Measurements from ENCODE around the gene PAK5. TPM values are rescaled to one million over a fixed set of nuclear protein-coding genes. Genes with fewer than 3 reads are reported as not detected.

Gene PAK5
- total RNA-seq, 1 donor from 2014 or later: 0.25 TPM

DNA sequence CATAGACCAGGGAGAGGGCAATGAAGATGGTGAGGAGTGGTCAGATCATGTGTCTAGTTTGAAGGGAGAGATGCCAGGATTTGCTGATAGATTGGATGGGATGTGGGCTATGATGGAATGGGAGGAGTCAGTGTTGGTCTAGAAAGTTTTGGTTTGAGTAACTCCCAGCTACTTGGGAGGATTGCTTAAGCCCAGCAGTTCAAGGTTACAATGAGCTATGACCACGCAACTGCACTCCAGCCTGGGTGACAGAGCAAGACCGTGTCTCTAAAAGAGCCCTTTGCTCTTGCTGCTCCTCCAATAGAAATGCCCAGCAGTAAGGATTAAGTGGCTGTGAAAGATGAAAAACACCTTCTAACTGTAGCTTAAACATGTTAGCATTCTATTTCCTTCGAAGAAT lies 342.7 kb downstream of the PAK5 start:
- Histone ChIP-seq H3K4me3 (no peak overlapping the region), H3K27me3 (no peaks in the 10 kb centered on the region), H3K27ac (no peak overlapping the region), H3K36me3 (no peaks in the 10 kb centered on the region), H3K9me3 (no peaks in the 10 kb centered on the region), H3K4me1 (peaks cover 6% of the 10 kb centered on the region)
- TF ChIP-seq CTCF (IDR thresholded peaks at IDR 0.05): no peak
- no peak for TF ChIP-seq POLR2A (IDR thresholded peaks at IDR 0.05)
- TF ChIP-seq POLR2AphosphoS5 (IDR thresholded peaks at IDR 0.05; ENCODE audit: insufficient read depth in 1 of 2, low read depth in 1 of 2): no peak
- DNase-seq (ENCODE audit: extremely low spot score in 2 of 2): no peak
- intact Hi-C loops (cut with DNase I): no loop called here

DNA sequence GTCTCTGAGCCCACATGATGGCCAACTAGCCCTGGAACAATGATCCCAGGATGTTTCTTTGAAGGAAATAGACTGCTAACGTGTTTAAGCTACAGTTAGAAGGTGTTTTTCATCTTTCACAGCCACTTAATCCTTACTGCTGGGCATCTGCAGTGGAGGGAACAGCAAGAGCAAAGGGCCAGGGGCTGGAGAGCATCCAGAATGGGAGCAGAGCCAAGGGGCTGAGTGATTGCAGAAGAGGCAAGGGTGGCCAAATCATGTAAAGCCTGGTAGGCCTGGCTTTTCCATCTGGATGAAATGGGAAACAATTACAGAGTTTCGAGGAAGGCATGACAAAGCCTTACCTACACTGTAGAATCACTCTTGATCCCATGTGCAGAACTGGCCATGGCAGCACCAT lies 343.2 kb downstream of the PAK5 start:
- no peak for DNase-seq (ENCODE audit: extremely low spot score in 2 of 2)
- intact Hi-C loops (cut with DNase I): no loop called here
- no peak for TF ChIP-seq POLR2A (IDR thresholded peaks at IDR 0.05)
- no peak for TF ChIP-seq CTCF (IDR thresholded peaks at IDR 0.05)
- no peak for TF ChIP-seq POLR2AphosphoS5 (IDR thresholded peaks at IDR 0.05; ENCODE audit: insufficient read depth in 1 of 2, low read depth in 1 of 2)

GRCh38 chr20:9493803-9494202 lies 345.1 kb downstream of the PAK5 start:
- intact Hi-C loops (cut with DNase I): no loop called here
- no peaks in the 10 kb centered on the region for H3K9me3 ChIP-seq
- no peak for TF ChIP-seq POLR2A (IDR thresholded peaks at IDR 0.05)
- TF ChIP-seq CTCF (IDR thresholded peaks at IDR 0.05): no peak
- no peak for TF ChIP-seq POLR2AphosphoS5 (IDR thresholded peaks at IDR 0.05; ENCODE audit: insufficient read depth in 1 of 2, low read depth in 1 of 2)

More for the DNA sequence above, 343.2 kb downstream of the PAK5 start:
- Histone ChIP-seq H3K4me1 (peaks cover 6% of the 10 kb centered on the region), H3K9me3 (no peaks in the 10 kb centered on the region), H3K27ac (no peak overlapping the region), H3K27me3 (no peaks in the 10 kb centered on the region), H3K36me3 (no peaks in the 10 kb centered on the region), H3K4me3 (no peak overlapping the region)

GRCh38 chr20:9492067-9492466 lies 346.8 kb downstream of the PAK5 start:
- Histone ChIP-seq H3K27ac (no peak overlapping the region), H3K36me3 (no peaks in the 10 kb centered on the region), H3K27me3 (no peaks in the 10 kb centered on the region), H3K9me3 (no peaks in the 10 kb centered on the region), H3K4me3 (no peak overlapping the region), H3K4me1 (peaks cover 6% of the 10 kb centered on the region)
- DNase-seq (ENCODE audit: extremely low spot score in 2 of 2): no peak
- intact Hi-C loops (cut with DNase I): no loop called here
- no peak for TF ChIP-seq POLR2AphosphoS5 (IDR thresholded peaks at IDR 0.05; ENCODE audit: insufficient read depth in 1 of 2, low read depth in 1 of 2)
- no peak for TF ChIP-seq CTCF (IDR thresholded peaks at IDR 0.05)
- TF ChIP-seq POLR2A (IDR thresholded peaks at IDR 0.05): no peak

More at GRCh38 chr20:9493803-9494202, 345.1 kb downstream of the PAK5 start:
- peaks cover 6% of the 10 kb centered on the region for H3K4me1 ChIP-seq
- no peak for DNase-seq (ENCODE audit: extremely low spot score in 2 of 2)
- H3K4me3 ChIP-seq: no peak overlapping the region
- H3K36me3 ChIP-seq: no peaks in the 10 kb centered on the region
- H3K27ac ChIP-seq: no peak overlapping the region
- H3K27me3 ChIP-seq: no peaks in the 10 kb centered on the region

- DNase-seq (ENCODE audit: extremely low spot score in 2 of 2): no peak
- no peaks in the 10 kb centered on the region for H3K9me3 ChIP-seq
- H3K4me1 ChIP-seq: peaks cover 6% of the 10 kb centered on the region
- no peak overlapping the region for H3K27ac ChIP-seq
- no peak for TF ChIP-seq CTCF (IDR thresholded peaks at IDR 0.05)
- no peak for TF ChIP-seq POLR2A (IDR thresholded peaks at IDR 0.05)
- no peak for TF ChIP-seq POLR2AphosphoS5 (IDR thresholded peaks at IDR 0.05; ENCODE audit: insufficient read depth in 1 of 2, low read depth in 1 of 2)
- intact Hi-C loops (cut with DNase I): no loop called here
- no peaks in the 10 kb centered on the region for H3K36me3 ChIP-seq
- H3K4me3 ChIP-seq: no peak overlapping the region
- H3K27me3 ChIP-seq: no peaks in the 10 kb centered on the region
Observed at GRCh38 chr20:9491324-9491723, 347.6 kb downstream of the PAK5 start.
